ENCODE results near the gene KAZN. TPM values are rescaled to one million over a fixed set of nuclear protein-coding genes. Genes with fewer than 3 reads are reported as not detected.

KAZN gene
- polyA plus RNA-seq, 4 donors: 3.0 to 39.5 (median 4.4) TPM

- Histone ChIP-seq H3K36me3 (ENCODE audit: control insufficient read depth in 3 of 3, insufficient read depth in 2 of 3, low read depth in 1 of 3, low read length in 3 of 3) (peaks cover 0 to 35% (median 0%) of the 10 kb centered on the region in 3 donors), H3K4me1 (ENCODE audit: control insufficient read depth in 3 of 3, insufficient read depth in 2 of 3, low read depth in 1 of 3, low read length in 2 of 3) (peaks cover 0 to 5% (median 0%) of the 10 kb centered on the region in 3 donors), H3K9me3 (ENCODE audit: control insufficient read depth in 2 of 2, insufficient read depth in 1 of 2, low read depth in 1 of 2, low read length in 1 of 2) (no peaks in the 10 kb centered on the region), H3K27me3 (ENCODE audit: control insufficient read depth in 3 of 3, insufficient read depth in 3 of 3, low read length in 3 of 3) (no peaks in the 10 kb centered on the region), H3K4me3 (ENCODE audit: low read depth in 1 of 3, low read length in 3 of 3) (no peak overlapping the region), H3K27ac (ENCODE audit: low read depth in 1 of 3, low read length in 2 of 3) (no peak overlapping the region)
- no peak for FAIRE-seq
- WGBS, 3 donors: 88 to 94% (median 92%) methylated on average over 13 of the region's 13 CpGs
- no peak for DNase-seq
Observed at GRCh38 chr1:15114884-15115283, 516.4 kb downstream of the KAZN start.

- Histone ChIP-seq H3K9me3 (ENCODE audit: control insufficient read depth in 2 of 2, insufficient read depth in 1 of 2, low read depth in 1 of 2, low read length in 1 of 2) (no peaks in the 10 kb centered on the region), H3K36me3 (ENCODE audit: control insufficient read depth in 3 of 3, insufficient read depth in 2 of 3, low read depth in 1 of 3, low read length in 3 of 3) (peaks cover 0 to 41% (median 0%) of the 10 kb centered on the region in 3 donors), H3K27me3 (ENCODE audit: control insufficient read depth in 3 of 3, insufficient read depth in 3 of 3, low read length in 3 of 3) (no peaks in the 10 kb centered on the region), H3K4me1 (ENCODE audit: control insufficient read depth in 3 of 3, insufficient read depth in 2 of 3, low read depth in 1 of 3, low read length in 2 of 3) (peaks cover 0 to 5% (median 0%) of the 10 kb centered on the region in 3 donors), H3K27ac (ENCODE audit: low read depth in 1 of 3, low read length in 2 of 3) (no peak overlapping the region), H3K4me3 (ENCODE audit: low read depth in 1 of 3, low read length in 3 of 3) (no peak overlapping the region)
- FAIRE-seq: no peak
- 88 to 93% (median 91%) methylated on average over 15 of the region's 15 CpGs for WGBS, 3 donors
- DNase-seq: no peak
Observed at GRCh38 chr1:15115542-15116330, 517.3 kb downstream of the KAZN start.

GRCh38 chr1:15116966-15117365 lies 518.5 kb downstream of the KAZN start:
- DNase-seq: peak in 1 of 2 donors; percentile 22
- Histone ChIP-seq H3K36me3 (ENCODE audit: control insufficient read depth in 3 of 3, insufficient read depth in 2 of 3, low read depth in 1 of 3, low read length in 3 of 3) (peaks cover 0 to 42% (median 0%) of the 10 kb centered on the region in 3 donors), H3K27me3 (ENCODE audit: control insufficient read depth in 3 of 3, insufficient read depth in 3 of 3, low read length in 3 of 3) (no peaks in the 10 kb centered on the region), H3K9me3 (ENCODE audit: control insufficient read depth in 2 of 2, insufficient read depth in 1 of 2, low read depth in 1 of 2, low read length in 1 of 2) (no peaks in the 10 kb centered on the region), H3K27ac (ENCODE audit: low read depth in 1 of 3, low read length in 2 of 3) (no peak overlapping the region), H3K4me3 (ENCODE audit: low read depth in 1 of 3, low read length in 3 of 3) (no peak overlapping the region), H3K4me1 (ENCODE audit: control insufficient read depth in 3 of 3, insufficient read depth in 2 of 3, low read depth in 1 of 3, low read length in 2 of 3) (peaks cover 0 to 1% (median 0%) of the 10 kb centered on the region in 3 donors)
- no peak for FAIRE-seq
- 30 to 51% (median 36%) methylated on average over 5 of the region's 5 CpGs for WGBS, 3 donors

GRCh38 chr1:15117671-15118325 lies 519.3 kb downstream of the KAZN start:
- no peak overlapping the region for H3K27ac ChIP-seq (ENCODE audit: low read depth in 1 of 3, low read length in 2 of 3)
- WGBS, 3 donors: 67 to 75% (median 72%) methylated on average over 8 of the region's 8 CpGs
- FAIRE-seq: no peak
- no peaks in the 10 kb centered on the region for H3K27me3 ChIP-seq (ENCODE audit: control insufficient read depth in 3 of 3, insufficient read depth in 3 of 3, low read length in 3 of 3)
- no peaks in the 10 kb centered on the region for H3K4me1 ChIP-seq (ENCODE audit: control insufficient read depth in 3 of 3, insufficient read depth in 2 of 3, low read depth in 1 of 3, low read length in 2 of 3)
- peaks cover 0 to 45% (median 0%) of the 10 kb centered on the region in 3 donors for H3K36me3 ChIP-seq (ENCODE audit: control insufficient read depth in 3 of 3, insufficient read depth in 2 of 3, low read depth in 1 of 3, low read length in 3 of 3)
- DNase-seq: no peak
- no peak overlapping the region for H3K4me3 ChIP-seq (ENCODE audit: low read depth in 1 of 3, low read length in 3 of 3)
- H3K9me3 ChIP-seq (ENCODE audit: control insufficient read depth in 2 of 2, insufficient read depth in 1 of 2, low read depth in 1 of 2, low read length in 1 of 2): no peaks in the 10 kb centered on the region

- WGBS, 3 donors: 82 to 88% (median 86%) methylated on average over 8 of the region's 8 CpGs
Observed at GRCh38 chr1:15118579-15118978, 520.1 kb downstream of the KAZN start.

GRCh38 chr1:15120251-15120945 lies 521.9 kb downstream of the KAZN start:
- DNase-seq: no peak
- no peaks in the 10 kb centered on the region for H3K4me1 ChIP-seq (ENCODE audit: control insufficient read depth in 3 of 3, insufficient read depth in 2 of 3, low read depth in 1 of 3, low read length in 2 of 3)
- no peaks in the 10 kb centered on the region for H3K27me3 ChIP-seq (ENCODE audit: control insufficient read depth in 3 of 3, insufficient read depth in 3 of 3, low read length in 3 of 3)
- WGBS, 3 donors: 74 to 90% (median 87%) methylated on average over 13 of the region's 13 CpGs
- FAIRE-seq: no peak
- H3K27ac ChIP-seq (ENCODE audit: low read depth in 1 of 3, low read length in 2 of 3): no peak overlapping the region
- no peak overlapping the region for H3K4me3 ChIP-seq (ENCODE audit: low read depth in 1 of 3, low read length in 3 of 3)
- peaks cover 0 to 43% (median 0%) of the 10 kb centered on the region in 3 donors for H3K36me3 ChIP-seq (ENCODE audit: control insufficient read depth in 3 of 3, insufficient read depth in 2 of 3, low read depth in 1 of 3, low read length in 3 of 3)
- H3K9me3 ChIP-seq (ENCODE audit: control insufficient read depth in 2 of 2, insufficient read depth in 1 of 2, low read depth in 1 of 2, low read length in 1 of 2): no peaks in the 10 kb centered on the region

More at GRCh38 chr1:15118579-15118978, 520.1 kb downstream of the KAZN start:
- Histone ChIP-seq H3K36me3 (ENCODE audit: control insufficient read depth in 3 of 3, insufficient read depth in 2 of 3, low read depth in 1 of 3, low read length in 3 of 3) (peaks cover 0 to 45% (median 0%) of the 10 kb centered on the region in 3 donors), H3K27me3 (ENCODE audit: control insufficient read depth in 3 of 3, insufficient read depth in 3 of 3, low read length in 3 of 3) (no peaks in the 10 kb centered on the region), H3K4me3 (ENCODE audit: low read depth in 1 of 3, low read length in 3 of 3) (no peak overlapping the region), H3K4me1 (ENCODE audit: control insufficient read depth in 3 of 3, insufficient read depth in 2 of 3, low read depth in 1 of 3, low read length in 2 of 3) (no peaks in the 10 kb centered on the region), H3K27ac (ENCODE audit: low read depth in 1 of 3, low read length in 2 of 3) (no peak overlapping the region), H3K9me3 (ENCODE audit: control insufficient read depth in 2 of 2, insufficient read depth in 1 of 2, low read depth in 1 of 2, low read length in 1 of 2) (no peaks in the 10 kb centered on the region)
- DNase-seq (no peak), FAIRE-seq (no peak)

- no peak for FAIRE-seq
- H3K36me3 ChIP-seq (ENCODE audit: control insufficient read depth in 3 of 3, insufficient read depth in 2 of 3, low read depth in 1 of 3, low read length in 3 of 3): peaks cover 0 to 32% (median 0%) of the 10 kb centered on the region in 3 donors
- 87 to 93% (median 89%) methylated on average over 7 of the region's 7 CpGs for WGBS, 3 donors
- no peak for DNase-seq
- H3K4me3 ChIP-seq (ENCODE audit: low read depth in 1 of 3, low read length in 3 of 3): no peak overlapping the region
- no peak overlapping the region for H3K27ac ChIP-seq (ENCODE audit: low read depth in 1 of 3, low read length in 2 of 3)
- H3K4me1 ChIP-seq (ENCODE audit: control insufficient read depth in 3 of 3, insufficient read depth in 2 of 3, low read depth in 1 of 3, low read length in 2 of 3): no peaks in the 10 kb centered on the region
- no peaks in the 10 kb centered on the region for H3K9me3 ChIP-seq (ENCODE audit: control insufficient read depth in 2 of 2, insufficient read depth in 1 of 2, low read depth in 1 of 2, low read length in 1 of 2)
- H3K27me3 ChIP-seq (ENCODE audit: control insufficient read depth in 3 of 3, insufficient read depth in 3 of 3, low read length in 3 of 3): no peaks in the 10 kb centered on the region
Observed at GRCh38 chr1:15122331-15122730, 523.8 kb downstream of the KAZN start.

- DNase-seq: no peak
- H3K36me3 ChIP-seq (ENCODE audit: control insufficient read depth in 3 of 3, insufficient read depth in 2 of 3, low read depth in 1 of 3, low read length in 3 of 3): peaks cover 0 to 24% (median 0%) of the 10 kb centered on the region in 3 donors
- no peaks in the 10 kb centered on the region for H3K27me3 ChIP-seq (ENCODE audit: control insufficient read depth in 3 of 3, insufficient read depth in 3 of 3, low read length in 3 of 3)
- H3K4me1 ChIP-seq (ENCODE audit: control insufficient read depth in 3 of 3, insufficient read depth in 2 of 3, low read depth in 1 of 3, low read length in 2 of 3): no peaks in the 10 kb centered on the region
- 61 to 82% (median 77%) methylated on average over 5 of the region's 5 CpGs for WGBS, 3 donors
- no peak overlapping the region for H3K4me3 ChIP-seq (ENCODE audit: low read depth in 1 of 3, low read length in 3 of 3)
- H3K9me3 ChIP-seq (ENCODE audit: control insufficient read depth in 2 of 2, insufficient read depth in 1 of 2, low read depth in 1 of 2, low read length in 1 of 2): no peaks in the 10 kb centered on the region
- H3K27ac ChIP-seq (ENCODE audit: low read depth in 1 of 3, low read length in 2 of 3): no peak overlapping the region
- no peak for FAIRE-seq
Observed at GRCh38 chr1:15123270-15123669, 524.8 kb downstream of the KAZN start.

Data from small intestine (tissue), 7 donors.